ENCODE data around the gene COMT. TPM values are rescaled to one million over a fixed set of nuclear protein-coding genes. Genes with fewer than 3 reads are reported as not detected.

Gene COMT
- total RNA-seq, 1 donor from 2014 or later = 1.3 TPM

DNA sequence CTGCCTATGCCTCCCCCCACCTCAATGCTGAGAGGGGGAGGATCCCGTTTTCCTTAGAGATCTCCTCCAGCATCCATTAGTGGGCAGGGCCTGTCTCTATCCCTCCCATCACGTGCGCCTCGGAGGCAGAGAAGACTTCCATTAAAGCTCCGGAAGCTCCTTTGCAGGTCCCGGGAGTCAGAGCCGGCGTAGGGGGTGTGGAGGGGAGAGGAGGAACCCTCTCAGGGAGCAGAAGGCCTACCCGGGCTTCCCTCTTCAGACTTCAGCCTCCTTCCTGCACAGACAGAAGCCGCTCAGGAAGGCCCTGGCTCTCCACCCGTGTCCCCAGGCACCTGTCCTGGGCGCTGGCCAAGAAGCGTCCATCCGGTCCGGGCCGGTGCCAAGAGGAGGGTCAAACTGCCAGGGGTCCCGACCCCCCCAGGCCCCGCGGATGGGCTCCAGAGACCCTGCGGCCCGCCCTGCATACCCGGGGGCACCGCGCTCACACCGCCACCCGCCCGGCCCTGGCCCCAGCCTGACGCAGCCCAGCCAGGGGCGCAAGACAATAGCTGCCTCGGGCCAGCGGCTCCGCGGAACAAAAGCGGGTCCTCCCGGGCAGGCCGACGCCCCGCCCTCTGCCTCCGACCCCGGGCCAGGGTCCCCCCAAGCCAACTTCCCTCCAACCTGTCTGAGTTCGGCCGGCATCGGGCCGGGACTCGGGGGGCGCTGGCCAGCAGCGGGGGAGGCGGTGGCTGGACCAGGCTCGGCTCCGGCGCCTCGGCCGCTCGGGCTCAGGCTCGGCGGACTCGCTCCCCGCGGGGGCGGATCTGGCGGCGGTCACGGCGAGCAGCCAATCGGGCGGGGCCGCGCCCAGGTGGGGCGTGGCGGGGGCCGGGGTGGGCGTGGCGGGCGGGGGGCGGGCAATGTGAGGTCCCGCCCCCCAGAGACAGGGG is 45.1 kb downstream of the COMT start:
- Histone ChIP-seq H3K4me2 (peak overlapping the region; percentile 96), H3K9ac (peak overlapping the region; percentile 69), H4K20me1 (ENCODE audit: low read depth) (peaks cover 48% of the 10 kb centered on the region), H3F3A (ENCODE audit: low read depth) (peaks cover 10% of the 10 kb centered on the region), H3K4me1 (peaks cover 10% of the 10 kb centered on the region), H3K9me3 (ENCODE audit: low read depth) (no peaks in the 10 kb centered on the region), H3K79me2 (ENCODE audit: low read depth) (peaks cover 33% of the 10 kb centered on the region), H3K27ac (peak overlapping the region; percentile 80), H3K36me3 (no peaks in the 10 kb centered on the region), H3K4me3 (peak overlapping the region; percentile 92), H2AFZ (replicated peaks) (peak overlapping the region; percentile 78), H3K27me3 (no peaks in the 10 kb centered on the region)
- peak overlapping the region; percentile 90 for H3K4me3 Mint-ChIP-seq
- TF ChIP-seq, protein P1, sequence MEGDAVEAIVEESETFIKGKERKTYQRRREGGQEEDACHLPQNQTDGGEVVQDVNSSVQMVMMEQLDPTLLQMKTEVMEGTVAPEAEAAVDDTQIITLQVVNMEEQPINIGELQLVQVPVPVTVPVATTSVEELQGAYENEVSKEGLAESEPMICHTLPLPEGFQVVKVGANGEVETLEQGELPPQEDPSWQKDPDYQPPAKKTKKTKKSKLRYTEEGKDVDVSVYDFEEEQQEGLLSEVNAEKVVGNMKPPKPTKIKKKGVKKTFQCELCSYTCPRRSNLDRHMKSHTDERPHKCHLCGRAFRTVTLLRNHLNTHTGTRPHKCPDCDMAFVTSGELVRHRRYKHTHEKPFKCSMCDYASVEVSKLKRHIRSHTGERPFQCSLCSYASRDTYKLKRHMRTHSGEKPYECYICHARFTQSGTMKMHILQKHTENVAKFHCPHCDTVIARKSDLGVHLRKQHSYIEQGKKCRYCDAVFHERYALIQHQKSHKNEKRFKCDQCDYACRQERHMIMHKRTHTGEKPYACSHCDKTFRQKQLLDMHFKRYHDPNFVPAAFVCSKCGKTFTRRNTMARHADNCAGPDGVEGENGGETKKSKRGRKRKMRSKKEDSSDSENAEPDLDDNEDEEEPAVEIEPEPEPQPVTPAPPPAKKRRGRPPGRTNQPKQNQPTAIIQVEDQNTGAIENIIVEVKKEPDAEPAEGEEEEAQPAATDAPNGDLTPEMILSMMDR (IDR thresholded peaks at IDR 0.05) = no peak
- no peak for TF ChIP-seq EZH2 (IDR thresholded peaks at IDR 0.05)
- no peak for TF ChIP-seq EZH2phosphoT487 (IDR thresholded peaks at IDR 0.05)
- peak; percentile 93 for DNase-seq (ENCODE audit: low spot score)
- H3K27ac Mint-ChIP-seq = no peak overlapping the region
- H3K9me3 Mint-ChIP-seq = no peaks in the 10 kb centered on the region
- peaks cover 29% of the 10 kb centered on the region for H3K4me1 Mint-ChIP-seq
- H3K36me3 Mint-ChIP-seq = peaks cover 2% of the 10 kb centered on the region
- peaks cover 3% of the 10 kb centered on the region for H3K27me3 Mint-ChIP-seq (ENCODE audit: insufficient read depth, low read depth)

DNA sequence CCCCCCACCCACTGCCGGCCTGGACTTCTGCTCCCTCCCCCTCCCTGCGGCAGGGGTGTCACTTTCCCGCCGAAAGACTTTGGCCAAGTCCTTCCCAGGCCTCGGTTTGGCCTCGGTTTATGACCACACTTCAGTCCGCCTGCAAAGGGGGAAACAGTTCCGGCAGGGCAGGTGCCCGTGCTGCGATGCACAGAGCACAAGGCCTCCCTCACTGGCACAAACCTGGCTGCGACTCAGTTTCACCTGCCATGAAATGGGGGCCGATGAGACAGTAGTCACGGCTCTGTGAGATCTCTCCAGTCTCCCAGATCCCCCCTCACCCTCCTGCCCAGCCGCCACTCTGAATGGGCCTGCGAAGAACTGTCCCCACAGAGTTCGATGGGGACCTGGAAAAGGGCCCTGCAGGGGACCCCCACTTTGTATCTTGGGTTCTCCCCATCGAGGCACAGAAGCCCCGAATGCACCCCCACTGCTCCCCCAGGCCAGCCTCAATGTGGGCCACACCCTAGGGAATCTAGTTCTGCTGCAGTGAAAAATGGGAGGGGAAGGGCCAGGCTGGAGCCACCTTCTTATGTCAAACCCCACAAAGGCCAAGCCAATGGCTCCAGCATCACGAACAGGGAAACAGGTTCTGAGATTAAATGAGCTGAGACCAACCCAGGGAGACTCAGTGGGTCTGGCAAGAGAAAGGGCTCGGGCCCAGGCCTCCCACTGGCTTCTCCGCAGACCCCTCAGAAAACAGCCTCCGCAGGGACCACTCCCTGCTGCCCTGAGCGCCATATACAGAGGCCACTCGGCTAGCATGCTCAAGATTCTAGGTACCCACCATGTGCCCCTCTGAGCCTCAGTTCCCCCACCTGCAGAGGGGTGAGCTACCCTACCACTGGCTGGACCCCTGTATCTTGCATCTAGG is 46.1 kb downstream of the COMT start:
- Histone ChIP-seq H3K9me3 (ENCODE audit: low read depth) (no peaks in the 10 kb centered on the region), H3K36me3 (no peaks in the 10 kb centered on the region), H3K4me1 (peaks cover 10% of the 10 kb centered on the region), H3K4me3 (no peak overlapping the region), H4K20me1 (ENCODE audit: low read depth) (peaks cover 38% of the 10 kb centered on the region), H3F3A (ENCODE audit: low read depth) (peaks cover 10% of the 10 kb centered on the region), H3K79me2 (ENCODE audit: low read depth) (peaks cover 33% of the 10 kb centered on the region), H3K27me3 (no peaks in the 10 kb centered on the region), H2AFZ (replicated peaks) (no peak overlapping the region), H3K9ac (no peak overlapping the region), H3K27ac (no peak overlapping the region), H3K4me2 (peak overlapping the region; percentile 31)
- H3K27me3 Mint-ChIP-seq (ENCODE audit: insufficient read depth, low read depth) = peaks cover 3% of the 10 kb centered on the region
- H3K27ac Mint-ChIP-seq = no peak overlapping the region
- no peaks in the 10 kb centered on the region for H3K9me3 Mint-ChIP-seq
- TF ChIP-seq EZH2phosphoT487 (IDR thresholded peaks at IDR 0.05) (no peak), EZH2 (IDR thresholded peaks at IDR 0.05) (no peak)
- TF ChIP-seq, protein P1 (IDR thresholded peaks at IDR 0.05) = no peak
- peaks cover 2% of the 10 kb centered on the region for H3K36me3 Mint-ChIP-seq
- peak overlapping the region; percentile 82 for H3K4me3 Mint-ChIP-seq
- H3K4me1 Mint-ChIP-seq = peaks cover 29% of the 10 kb centered on the region
- DNase-seq (ENCODE audit: low spot score) = no peak

DNA sequence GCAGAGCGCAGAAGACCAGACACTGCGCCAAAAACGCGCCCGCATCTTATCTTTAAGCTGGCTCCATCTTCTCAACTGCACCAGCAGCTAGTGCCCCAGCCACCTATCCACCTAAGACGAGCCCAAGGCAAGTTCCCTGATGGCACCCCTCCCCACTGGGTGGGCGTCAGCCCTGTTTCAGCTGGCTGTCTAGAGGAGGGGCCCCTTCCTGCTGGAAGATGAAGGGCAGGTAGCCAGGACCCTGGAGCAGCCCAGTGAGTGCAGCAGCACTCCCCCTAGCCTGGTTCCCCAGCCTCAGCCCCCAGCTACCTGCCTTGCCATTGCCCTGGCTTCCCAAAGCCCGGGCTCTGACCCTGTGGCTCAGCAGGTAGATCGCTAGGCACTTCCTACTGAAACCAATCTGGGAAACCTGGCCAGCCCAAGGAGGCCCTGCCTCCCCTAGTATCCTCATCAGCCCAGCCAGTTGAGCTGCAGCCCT is 46.8 kb downstream of the COMT start:
- H3F3A ChIP-seq (ENCODE audit: low read depth) = peaks cover 10% of the 10 kb centered on the region
- no peaks in the 10 kb centered on the region for H3K27me3 ChIP-seq
- no peak overlapping the region for H3K27ac ChIP-seq
- peaks cover 31% of the 10 kb centered on the region for H4K20me1 ChIP-seq (ENCODE audit: low read depth)
- H3K4me2 ChIP-seq = no peak overlapping the region
- Mint-ChIP-seq H3K4me3 (peak overlapping the region; percentile 82), H3K9me3 (no peaks in the 10 kb centered on the region), H3K4me1 (peaks cover 29% of the 10 kb centered on the region), H3K27ac (no peak overlapping the region), H3K36me3 (peaks cover 2% of the 10 kb centered on the region), H3K27me3 (ENCODE audit: insufficient read depth, low read depth) (peaks cover 3% of the 10 kb centered on the region)
- no peak for TF ChIP-seq EZH2 (IDR thresholded peaks at IDR 0.05)
- peaks cover 26% of the 10 kb centered on the region for H3K79me2 ChIP-seq (ENCODE audit: low read depth)
- no peaks in the 10 kb centered on the region for H3K36me3 ChIP-seq
- H3K9me3 ChIP-seq (ENCODE audit: low read depth) = no peaks in the 10 kb centered on the region
- peaks cover 10% of the 10 kb centered on the region for H3K4me1 ChIP-seq
- no peak overlapping the region for H2AFZ ChIP-seq (replicated peaks)
- H3K9ac ChIP-seq = no peak overlapping the region
- H3K4me3 ChIP-seq = no peak overlapping the region
- no peak for DNase-seq (ENCODE audit: low spot score)
